Endothelial cell of umbilical vein (primary cell): Measurements from ENCODE around the gene AFAP1L2. TPM values are rescaled to one million over a fixed set of nuclear protein-coding genes. Genes with fewer than 3 reads are reported as not detected.

Experiments used
- BruUV-seq: library from RNA; stranded (reverse); fragments of 400-500 nt; replicated peaks from 2 replicates; lab custom pipeline; 2021; lab: Mats Ljungman, UMichigan
- CTCF ChIA-PET: fragments of 300-600, 350-600 bp; sonication (Branson Sonifier 250); formaldehyde crosslinking; loops from one replicate; lab custom pipeline; 2021; ENCODE audit warnings: antibody characterized with exemption, inconsistent platforms; lab: Charles Lee
- POLR2A ChIA-PET: fragments of 300-600, 350-600 bp; sonication (Branson Sonifier 250); formaldehyde crosslinking; loops from one replicate; lab custom pipeline; 2021; ENCODE audit warnings: antibody characterized with exemption, inconsistent platforms; lab: Charles Lee
- DNase-seq: peaks from one replicate; pipeline ENCODE4 v3.0.0-alpha.2; 2011; ENCODE audit warnings: low read depth, low spot score
- FAIRE-seq: peaks from 2 replicates; lab custom pipeline; 2011; peaks lifted over from hg19 to GRCh38; lab: Jason Lieb, UNC
- H2AFZ ChIP-seq: 2 replicates; pipeline ENCODE4 v1.6.0; 2012; ENCODE audit warnings: low read depth, low read length, control low read depth, inconsistent platforms
- H3K27ac ChIP-seq: 2 replicates; pipeline ENCODE4 v1.5.1; 2011; ENCODE audit warnings: low read depth, mild to moderate bottlenecking, control low read depth, low read length, moderate library complexity; ENCODE audit not compliant: insufficient read depth
- H3K27me3 ChIP-seq, 2 experiments: 2 replicates each; pipeline versions ENCODE4 v1.6.0 to v1.6.1; 2011; ENCODE audit warnings: low read length in 2 of 2, mixed read lengths in 1 of 2; ENCODE audit not compliant: control insufficient read depth in 2 of 2, insufficient read depth in 2 of 2
- H3K36me3 ChIP-seq, 2 experiments: 2 replicates in 1 of 2; 3 replicates in 1 of 2; pipeline ENCODE4 v1.5.1; 2011; ENCODE audit warnings: low read length in 2 of 2, mild to moderate bottlenecking in 1 of 2, moderate library complexity in 1 of 2; ENCODE audit not compliant: control insufficient read depth in 2 of 2, insufficient read depth in 2 of 2; ENCODE audit errors: extremely low read depth in 1 of 2
- H3K4me1 ChIP-seq: 3 replicates; pipeline ENCODE4 v1.5.1; 2011; ENCODE audit warnings: mild to moderate bottlenecking, low read length; ENCODE audit not compliant: control insufficient read depth, insufficient read depth; ENCODE audit errors: extremely low read depth
- H3K4me2 ChIP-seq: 2 replicates; pipeline ENCODE4 v1.6.1; 2011; ENCODE audit warnings: low read length, control low read depth, mixed read lengths; ENCODE audit not compliant: insufficient read depth
- H3K4me3 ChIP-seq, 3 experiments: fragments of 200-600 bp in 1 of 3; sonication (generic), shearing (Covaris generic) in 1 of 3; replicated peaks in 1 of 3; 2 replicates each; pipeline ENCODE4 v1.5.1; 2011 to 2016; ENCODE audit warnings: control low read depth in 3 of 3, low read length in 3 of 3, mild to moderate bottlenecking in 2 of 3, inconsistent platforms in 1 of 3, low read depth in 1 of 3, moderate library complexity in 1 of 3; ENCODE audit not compliant: insufficient read depth in 1 of 3
- H3K79me2 ChIP-seq: 2 replicates; pipeline ENCODE4 v1.6.0; 2012; ENCODE audit warnings: low read length, inconsistent platforms; ENCODE audit not compliant: control insufficient read depth, insufficient read depth
- H3K9ac ChIP-seq: replicated peaks from 2 replicates; pipeline ENCODE3; 2011; ENCODE audit warnings: low read length, control low read depth; ENCODE audit not compliant: insufficient read depth; ENCODE audit errors: extremely low read depth
- H3K9me1 ChIP-seq: replicated peaks from 3 replicates; pipeline ENCODE4 v1.6.0; 2011; ENCODE audit warnings: mild to moderate bottlenecking, low read length; ENCODE audit not compliant: control insufficient read depth, insufficient read depth; ENCODE audit errors: extremely low read depth
- H3K9me3 ChIP-seq: replicated peaks from 2 replicates; pipeline ENCODE4 v1.5.1; 2012; ENCODE audit warnings: low read length, inconsistent platforms; ENCODE audit not compliant: control insufficient read depth, insufficient read depth
- H4K20me1 ChIP-seq: replicated peaks from 2 replicates; pipeline ENCODE3; 2011; ENCODE audit warnings: mild to moderate bottlenecking, low read length; ENCODE audit not compliant: control insufficient read depth, insufficient read depth; ENCODE audit errors: extremely low read depth
- CTCF ChIP-seq, 2 donors: IDR thresholded peaks; 1 replicate in 1 of 2; 2 replicates in 1 of 2; pipeline ENCODE4 v1.5.1; 2011; ENCODE audit warnings: low read length in 2 of 2, mild to moderate bottlenecking in 2 of 2, moderate library complexity in 2 of 2, control low read depth in 1 of 2, inconsistent platforms in 1 of 2, low read depth in 1 of 2; ENCODE audit not compliant: insufficient read depth in 1 of 2; ENCODE audit errors: extremely low read depth in 1 of 2
- EZH2 ChIP-seq: IDR thresholded peaks from 2 replicates; pipeline ENCODE4 v1.6.1; 2012; ENCODE audit warnings: borderline replicate concordance, low read depth, mild to moderate bottlenecking, moderate library complexity, low read length, inconsistent platforms; ENCODE audit not compliant: severe bottlenecking
- FOS ChIP-seq: IDR thresholded peaks from 2 replicates; pipeline ENCODE4 v1.6.1; 2011; ENCODE audit warnings: mild to moderate bottlenecking, low read length, moderate library complexity, borderline replicate concordance; ENCODE audit not compliant: insufficient read depth
- GATA2 ChIP-seq: IDR thresholded peaks from 2 replicates; pipeline ENCODE4 v1.7.0; 2011; ENCODE audit warnings: low read depth, mild to moderate bottlenecking, moderate library complexity, mixed read lengths, low read length; ENCODE audit not compliant: insufficient read length, insufficient read depth
- JUN ChIP-seq: IDR thresholded peaks from 2 replicates; pipeline ENCODE4 v1.6.1; 2011; ENCODE audit warnings: borderline replicate concordance, low read depth; ENCODE audit not compliant: insufficient read length, insufficient read depth
- MYC ChIP-seq: IDR thresholded peaks from one replicate; pipeline ENCODE4 v1.6.1; 2011; ENCODE audit warnings: mild to moderate bottlenecking, low read depth, low read length
- POLR2A ChIP-seq: IDR thresholded peaks from 2 replicates; pipeline ENCODE4 v1.6.1; 2012; ENCODE audit warnings: low read depth, mild to moderate bottlenecking, control low read depth, low read length
- POLR2AphosphoS5 ChIP-seq: IDR thresholded peaks from 2 replicates; pipeline ENCODE4 v1.6.1; 2012; ENCODE audit warnings: low read depth, mild to moderate bottlenecking, control low read depth, low read length, moderate library complexity; ENCODE audit not compliant: insufficient read depth
- dilution Hi-C: fragments of 300-500 bp; cut with MboI; formaldehyde crosslinking; loops from one replicate; pipeline ENCODE4 v1.15.0; 2019; ENCODE audit warnings: low sequenced_read_pairs; ENCODE audit not compliant: extremely low pct_ligation_motif_present
- intact Hi-C: fragments of 100-400 bp; cut with micrococcal nuclease; formaldehyde crosslinking; loops from one replicate; pipeline ENCODE4 v1.10.0; 2022
- polyA plus RNA-seq, 4 experiments: library from polyadenylated mRNA; depleted of rRNA in 3 of 4; stranded (reverse) in 3 of 4; unstranded in 1 of 4; fragments of >200 nt; gene quantifications; 2 replicates each; pipeline versions ENCODE4 v1.2.1 to v1.2.3, GENCODE V29; 2011 to 2012; ENCODE audit warnings: missing spikeins in 1 of 4
- total RNA-seq: library from RNA; stranded (reverse); gene quantifications from 2 replicates; pipeline ENCODE4 v1.2.3, GENCODE V29; 2021

Gene AFAP1L2
- total and polyA plus RNA-seq, 2 donors (not counting 3 experiments of a cell fraction or from before 2014, with no cell fraction given), result 0.90 to 4.1 TPM

DNA sequence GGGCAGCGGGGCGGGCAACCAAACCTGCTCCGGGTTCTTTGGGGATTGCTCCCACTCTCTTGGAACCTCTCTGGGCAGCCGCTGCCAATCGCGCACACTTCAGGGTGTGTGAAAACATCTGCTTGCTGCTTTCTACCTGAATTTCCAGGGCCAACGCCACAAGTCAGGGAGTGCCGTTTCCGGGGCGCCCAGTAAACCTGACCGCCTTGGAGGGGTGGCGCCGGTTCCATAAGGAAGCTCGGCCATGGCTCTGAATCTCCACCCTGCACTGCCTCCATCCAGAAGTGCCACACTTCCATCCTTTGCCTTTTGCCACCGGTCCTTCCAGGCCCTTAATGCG, 679 bp upstream of the AFAP1L2 start:
- no peak overlapping the region for H3K4me2 ChIP-seq
- ChIA-PET POLR2A (no interaction called here), CTCF (interaction anchor here (1.3 kb wide), 1 partner anchor 22 kb away, joined by 3 read pairs; no protein-coding TSS in a partner anchor)
- H3K27ac ChIP-seq, result no peak overlapping the region
- H3K9ac ChIP-seq, result no peak overlapping the region
- H3K79me2 ChIP-seq, result no peaks in the 10 kb centered on the region
- no peak overlapping the region for H2AFZ ChIP-seq
- TF ChIP-seq POLR2A (no peak), CTCF (IDR thresholded peaks at IDR 0.05; ENCODE audit: extremely low read depth in 1 of 2, insufficient read depth in 1 of 2, low read depth in 1 of 2, low read length in 2 of 2) (no peak), GATA2 (no peak), EZH2 (no peak), POLR2AphosphoS5 (no peak), FOS (no peak), JUN (no peak), MYC (no peak)
- no peaks in the 10 kb centered on the region for H3K9me3 ChIP-seq
- DNase-seq, result no peak
- dilution Hi-C loops (no loop called here), intact Hi-C loops (no loop called here)
- no peak overlapping the region for H3K4me3 ChIP-seq
- no peaks in the 10 kb centered on the region for H4K20me1 ChIP-seq
- no peaks in the 10 kb centered on the region for H3K9me1 ChIP-seq
- FAIRE-seq, result no peak
- no TSS peak for BruUV-seq
- peaks cover 5% of the 10 kb centered on the region for H3K4me1 ChIP-seq
- no peaks in the 10 kb centered on the region for H3K36me3 ChIP-seq
- H3K27me3 ChIP-seq, result peaks cover 54 to 56% of the 10 kb centered on the region in 2 experiments
